ENCODE measurements around the gene RAB17. TPM values are rescaled to one million over a fixed set of nuclear protein-coding genes. Genes with fewer than 3 reads are reported as not detected.

The RAB17 gene
- total and polyA plus RNA-seq, 4 experiments from 2014 or later: not detected

- Histone ChIP-seq H3K27ac (ENCODE audit: low read depth, low read length) (no peak overlapping the region), H3K27me3 (ENCODE audit: insufficient read depth, low read length) (no peaks in the 10 kb centered on the region), H3K9me3 (ENCODE audit: control insufficient read depth in 1 of 2, low read length in 2 of 2) (peaks cover 0 to 4% of the 10 kb centered on the region in 2 donors), H3K4me1 (ENCODE audit: insufficient read depth, low read length) (peaks cover 5% of the 10 kb centered on the region), H3K36me3 (ENCODE audit: insufficient read depth, low read length) (no peaks in the 10 kb centered on the region), H3K4me3 (ENCODE audit: low read length in 2 of 2) (no peak overlapping the region)
- H3K4me3 Mint-ChIP-seq: peak overlapping the region in 6 of 8 donors; percentile 1 to 69 (median 38)
- H3K9me3 Mint-ChIP-seq: peaks cover 0 to 26% (median 14%) of the 10 kb centered on the region in 8 donors
- H3K27ac Mint-ChIP-seq: peak overlapping the region in 3 of 7 donors; percentile 2 to 77 (median 54)
- CTCF ChIA-PET (ENCODE audit: partially characterized antibody): interaction anchor here (2.0 kb wide), 1 partner anchor 15 kb away, joined by 10 read pairs; no protein-coding TSS in a partner anchor
- POLR2A ChIA-PET (ENCODE audit: partially characterized antibody): no interaction called here
- H3K4me1 Mint-ChIP-seq: peaks cover 10 to 12% (median 11%) of the 10 kb centered on the region in 4 donors
- H3K36me3 Mint-ChIP-seq: no peaks in the 10 kb centered on the region
- intact Hi-C loops (cut with micrococcal nuclease): no loop called here
- peaks cover 2 to 15% of the 10 kb centered on the region in 2 donors for H3K27me3 Mint-ChIP-seq
- DNase-seq: peak in 3 of 5 donors; percentile 15 to 25 (median 18)
Observed at GRCh38 chr2:237556773-237557632, 33.5 kb downstream of the RAB17 start.

GRCh38 chr2:237555560-237555959 is 35.0 kb downstream of the RAB17 start:
- peaks cover 0 to 4% of the 10 kb centered on the region in 2 donors for H3K9me3 ChIP-seq (ENCODE audit: control insufficient read depth in 1 of 2, low read length in 2 of 2)
- ChIA-PET CTCF (ENCODE audit: partially characterized antibody) (interaction anchor here (1.3 to 1.4 kb wide), 2 partner anchors 16 to 43 kb away, joined by 6 to 7 read pairs; no protein-coding TSS in a partner anchor), POLR2A (ENCODE audit: partially characterized antibody) (no interaction called here)
- H3K27me3 ChIP-seq (ENCODE audit: insufficient read depth, low read length): no peaks in the 10 kb centered on the region
- peaks cover 5% of the 10 kb centered on the region for H3K4me1 ChIP-seq (ENCODE audit: insufficient read depth, low read length)
- H3K4me1 Mint-ChIP-seq: peaks cover 10 to 12% (median 11%) of the 10 kb centered on the region in 4 donors
- H3K27ac ChIP-seq (ENCODE audit: low read depth, low read length): no peak overlapping the region
- no peak overlapping the region for H3K4me3 ChIP-seq (ENCODE audit: low read length in 2 of 2)
- no peak overlapping the region for H3K27ac Mint-ChIP-seq
- no peak overlapping the region for H3K4me3 Mint-ChIP-seq
- H3K9me3 Mint-ChIP-seq: peaks cover 0 to 26% (median 14%) of the 10 kb centered on the region in 8 donors
- no peak for DNase-seq
- H3K27me3 Mint-ChIP-seq: peaks cover 2 to 15% of the 10 kb centered on the region in 2 donors
- H3K36me3 ChIP-seq (ENCODE audit: insufficient read depth, low read length): no peaks in the 10 kb centered on the region
- intact Hi-C loops (cut with micrococcal nuclease): no loop called here
- no peaks in the 10 kb centered on the region for H3K36me3 Mint-ChIP-seq

- intact Hi-C loops (cut with micrococcal nuclease): no loop called here
- H3K27me3 ChIP-seq (ENCODE audit: insufficient read depth, low read length): no peaks in the 10 kb centered on the region
- ChIA-PET POLR2A (ENCODE audit: partially characterized antibody) (no interaction called here), CTCF (ENCODE audit: partially characterized antibody) (no interaction called here)
- DNase-seq: no peak
- Mint-ChIP-seq H3K27me3 (peaks cover 2 to 13% of the 10 kb centered on the region in 2 donors), H3K27ac (no peak overlapping the region), H3K4me1 (peaks cover 10 to 12% (median 11%) of the 10 kb centered on the region in 4 donors), H3K4me3 (no peak overlapping the region), H3K36me3 (no peaks in the 10 kb centered on the region), H3K9me3 (peaks cover 0 to 26% (median 14%) of the 10 kb centered on the region in 8 donors)
- no peaks in the 10 kb centered on the region for H3K36me3 ChIP-seq (ENCODE audit: insufficient read depth, low read length)
- no peak overlapping the region for H3K27ac ChIP-seq (ENCODE audit: low read depth, low read length)
- peaks cover 0 to 4% of the 10 kb centered on the region in 2 donors for H3K9me3 ChIP-seq (ENCODE audit: control insufficient read depth in 1 of 2, low read length in 2 of 2)
- H3K4me1 ChIP-seq (ENCODE audit: insufficient read depth, low read length): peaks cover 5% of the 10 kb centered on the region
- H3K4me3 ChIP-seq (ENCODE audit: low read length in 2 of 2): no peak overlapping the region
Observed at GRCh38 chr2:237553948-237554347, 36.6 kb downstream of the RAB17 start.

GRCh38 chr2:237552908-237553307 is 37.6 kb downstream of the RAB17 start:
- Mint-ChIP-seq H3K27me3 (peaks cover 2 to 12% of the 10 kb centered on the region in 2 donors), H3K4me1 (peaks cover 9 to 10% (median 10%) of the 10 kb centered on the region in 4 donors), H3K9me3 (peaks cover 0 to 26% (median 14%) of the 10 kb centered on the region in 8 donors), H3K4me3 (no peak overlapping the region), H3K27ac (no peak overlapping the region), H3K36me3 (no peaks in the 10 kb centered on the region)
- H3K9me3 ChIP-seq (ENCODE audit: control insufficient read depth in 1 of 2, low read length in 2 of 2): peaks cover 0 to 4% of the 10 kb centered on the region in 2 donors
- DNase-seq: no peak
- intact Hi-C loops (cut with micrococcal nuclease): no loop called here
- no peak overlapping the region for H3K4me3 ChIP-seq (ENCODE audit: low read length in 2 of 2)
- H3K36me3 ChIP-seq (ENCODE audit: insufficient read depth, low read length): no peaks in the 10 kb centered on the region
- H3K27me3 ChIP-seq (ENCODE audit: insufficient read depth, low read length): no peaks in the 10 kb centered on the region
- H3K27ac ChIP-seq (ENCODE audit: low read depth, low read length): no peak overlapping the region
- POLR2A ChIA-PET (ENCODE audit: partially characterized antibody): no interaction called here
- H3K4me1 ChIP-seq (ENCODE audit: insufficient read depth, low read length): peaks cover 5% of the 10 kb centered on the region
- CTCF ChIA-PET (ENCODE audit: partially characterized antibody): interaction anchor here (1.2 kb wide), 1 partner anchor 40 kb away, joined by 3 read pairs; no protein-coding TSS in a partner anchor

GRCh38 chr2:237551071-237551574 is 39.4 kb downstream of the RAB17 start:
- Histone ChIP-seq H3K27ac (ENCODE audit: low read depth, low read length) (no peak overlapping the region), H3K27me3 (ENCODE audit: insufficient read depth, low read length) (no peaks in the 10 kb centered on the region), H3K9me3 (ENCODE audit: control insufficient read depth in 1 of 2, low read length in 2 of 2) (peaks cover 0 to 1% of the 10 kb centered on the region in 2 donors), H3K36me3 (ENCODE audit: insufficient read depth, low read length) (no peaks in the 10 kb centered on the region), H3K4me3 (ENCODE audit: low read length in 2 of 2) (no peak overlapping the region), H3K4me1 (ENCODE audit: insufficient read depth, low read length) (no peaks in the 10 kb centered on the region)
- H3K36me3 Mint-ChIP-seq: no peaks in the 10 kb centered on the region
- H3K27me3 Mint-ChIP-seq: peaks cover 2 to 7% of the 10 kb centered on the region in 2 donors
- DNase-seq: no peak
- CTCF ChIA-PET (ENCODE audit: partially characterized antibody): no interaction called here
- peaks cover 0 to 20% (median 10%) of the 10 kb centered on the region in 8 donors for H3K9me3 Mint-ChIP-seq
- no peaks in the 10 kb centered on the region for H3K4me1 Mint-ChIP-seq
- POLR2A ChIA-PET (ENCODE audit: partially characterized antibody): no interaction called here
- intact Hi-C loops (cut with micrococcal nuclease): no loop called here
- no peak overlapping the region for H3K27ac Mint-ChIP-seq
- no peak overlapping the region for H3K4me3 Mint-ChIP-seq

GRCh38 chr2:237549643-237550415 is 40.7 kb downstream of the RAB17 start:
- ChIA-PET CTCF (ENCODE audit: partially characterized antibody) (interaction anchor here (1.1 to 1.3 kb wide), 3 partner anchors 22 to 128 kb away, joined by 3 to 5 read pairs (median 4); no protein-coding TSS in a partner anchor), POLR2A (ENCODE audit: partially characterized antibody) (no interaction called here)
- Mint-ChIP-seq H3K4me3 (no peak overlapping the region), H3K4me1 (no peaks in the 10 kb centered on the region), H3K9me3 (peaks cover 0 to 12% (median 3%) of the 10 kb centered on the region in 8 donors), H3K36me3 (no peaks in the 10 kb centered on the region), H3K27ac (no peak overlapping the region), H3K27me3 (peaks cover 2 to 7% of the 10 kb centered on the region in 2 donors)
- Histone ChIP-seq H3K4me1 (ENCODE audit: insufficient read depth, low read length) (no peaks in the 10 kb centered on the region), H3K27me3 (ENCODE audit: insufficient read depth, low read length) (no peaks in the 10 kb centered on the region), H3K4me3 (ENCODE audit: low read length in 2 of 2) (no peak overlapping the region), H3K9me3 (ENCODE audit: control insufficient read depth in 1 of 2, low read length in 2 of 2) (no peaks in the 10 kb centered on the region), H3K27ac (ENCODE audit: low read depth, low read length) (no peak overlapping the region), H3K36me3 (ENCODE audit: insufficient read depth, low read length) (no peaks in the 10 kb centered on the region)
- intact Hi-C loops (cut with micrococcal nuclease): no loop called here
- DNase-seq: no peak
